IMR-90 (cell line): ENCODE measurements around the gene ERLIN1. TPM values are rescaled to one million over a fixed set of nuclear protein-coding genes. Genes with fewer than 3 reads are reported as not detected.

Source experiments
- ATAC-seq: fragments of 200-7000 bp; cut with Tn5 transposase; 2 replicates; pipeline ENCODE4 v1.9.1; 2020; ENCODE audit warnings: low read depth, mild to moderate bottlenecking, moderate library complexity
- BruUV-seq: library from RNA; stranded (reverse); fragments of 400-500 nt; replicated peaks from 2 replicates; lab custom pipeline; 2021; lab: Mats Ljungman, UMichigan
- CTCF ChIA-PET: fragments of 300-600 bp; formaldehyde crosslinking; extraction: SDS; loops from one replicate; lab custom pipeline; 2021; ENCODE audit warnings: antibody characterized with exemption; lab: Yijun Ruan, JAX
- POLR2A ChIA-PET: fragments of 300-600 bp; sonication (Branson Sonifier 250); formaldehyde crosslinking; loops from one replicate; lab custom pipeline; 2022; ENCODE audit warnings: antibody characterized with exemption; ENCODE audit not compliant: unreplicated experiment; lab: Charles Lee
- DNase-seq: peaks from one replicate; pipeline ENCODE4 v3.0.0; 2013
- H2AFZ ChIP-seq: replicated peaks from 2 replicates; pipeline ENCODE3; 2013; ENCODE audit warnings: low read length, mild to moderate bottlenecking; ENCODE audit not compliant: poor library complexity
- H2AK5ac ChIP-seq: 2 replicates; pipeline ENCODE4 v1.6.1; 2013; ENCODE audit warnings: low read depth, low read length, inconsistent platforms
- H2AK9ac ChIP-seq: replicated peaks from 2 replicates; pipeline ENCODE3; 2013; ENCODE audit warnings: mild to moderate bottlenecking, low read depth, low read length, moderate library complexity; ENCODE audit not compliant: poor library complexity
- H2BK120ac ChIP-seq: 2 replicates; pipeline ENCODE4 v1.6.1; 2013; ENCODE audit warnings: low read depth, low read length, inconsistent platforms
- H2BK15ac ChIP-seq: 3 replicates; pipeline ENCODE4 v1.6.1; 2013; ENCODE audit warnings: low read depth, low read length, inconsistent platforms
- H2BK20ac ChIP-seq: 2 replicates; pipeline ENCODE4 v1.6.1; 2013; ENCODE audit warnings: low read depth, mild to moderate bottlenecking, inconsistent platforms, low read length, moderate library complexity
- H2BK5ac ChIP-seq: 2 replicates; pipeline ENCODE4 v1.6.1; 2013; ENCODE audit warnings: mild to moderate bottlenecking, low read depth, low read length, inconsistent platforms; ENCODE audit not compliant: poor library complexity, severe bottlenecking
- H3K14ac ChIP-seq: replicated peaks from 2 replicates; pipeline ENCODE4 v1.6.1; 2013; ENCODE audit warnings: low read depth, low read length, inconsistent platforms
- H3K18ac ChIP-seq: 2 replicates; pipeline ENCODE4 v1.6.1; 2013; ENCODE audit warnings: low read depth, low read length, control low read depth
- H3K23ac ChIP-seq: 2 replicates; pipeline ENCODE4 v1.6.1; 2013; ENCODE audit warnings: low read depth, low read length, inconsistent platforms
- H3K27ac ChIP-seq: 2 replicates; pipeline ENCODE4 v1.5.1; 2013; ENCODE audit warnings: mild to moderate bottlenecking, control low read depth, low read length; ENCODE audit not compliant: insufficient read depth
- H3K27me3 ChIP-seq: 2 replicates; pipeline ENCODE4 v1.6.1; 2013; ENCODE audit warnings: low read length; ENCODE audit not compliant: control insufficient read depth, insufficient read depth
- H3K36me3 ChIP-seq: 2 replicates; pipeline ENCODE4 v1.6.1; 2013; ENCODE audit warnings: low read length, mixed read lengths; ENCODE audit not compliant: control insufficient read depth, insufficient read depth
- H3K4ac ChIP-seq: 2 replicates; pipeline ENCODE4 v1.6.1; 2013; ENCODE audit warnings: low read depth, low read length, inconsistent platforms
- H3K4me1 ChIP-seq: 2 replicates; pipeline ENCODE4 v1.6.1; 2013; ENCODE audit warnings: low read length, mixed read lengths; ENCODE audit not compliant: control insufficient read depth, insufficient read depth
- H3K4me2 ChIP-seq: 2 replicates; pipeline ENCODE4 v1.6.1; 2013; ENCODE audit warnings: low read depth, mild to moderate bottlenecking, control low read depth, low read length, moderate library complexity
- H3K4me3 ChIP-seq: 2 replicates; pipeline ENCODE4 v1.5.1; 2013; ENCODE audit warnings: low read depth, mild to moderate bottlenecking, control low read depth, low read length, moderate library complexity; ENCODE audit not compliant: insufficient read depth
- H3K56ac ChIP-seq: 2 replicates; pipeline ENCODE4 v1.6.1; 2013; ENCODE audit warnings: low read length, inconsistent platforms; ENCODE audit not compliant: insufficient read depth; ENCODE audit errors: extremely low read depth
- H3K79me1 ChIP-seq, 2 experiments: 2 replicates each; pipeline ENCODE4 v1.6.1; 2013; ENCODE audit warnings: low read length in 2 of 2, inconsistent platforms in 1 of 2, low read depth in 1 of 2
- H3K9ac ChIP-seq: 2 replicates; pipeline ENCODE4 v1.6.1; 2013; ENCODE audit warnings: low read depth, low read length, control low read depth
- H3K9me1 ChIP-seq: 2 replicates; pipeline ENCODE4 v1.6.1; 2013; ENCODE audit warnings: low read length, inconsistent platforms; ENCODE audit not compliant: insufficient read depth
- H3K9me3 ChIP-seq: 2 replicates; pipeline ENCODE4 v1.6.1; 2013; ENCODE audit warnings: low read length; ENCODE audit not compliant: control insufficient read depth, insufficient read depth
- H4K20me1 ChIP-seq: 2 replicates; pipeline ENCODE4 v1.6.1; 2013; ENCODE audit warnings: low read length, inconsistent platforms; ENCODE audit not compliant: insufficient read depth
- H4K5ac ChIP-seq: 2 replicates; pipeline ENCODE4 v1.6.1; 2013; ENCODE audit warnings: mild to moderate bottlenecking, low read depth, low read length, control low read depth
- H4K8ac ChIP-seq, 2 experiments: 2 replicates each; pipeline ENCODE4 v1.6.1; 2013; ENCODE audit warnings: low read depth in 2 of 2, low read length in 2 of 2, control low read depth in 1 of 2, inconsistent platforms in 1 of 2
- H4K91ac ChIP-seq: 2 replicates; pipeline ENCODE4 v1.6.1; 2013; ENCODE audit warnings: low read depth, low read length, inconsistent platforms; ENCODE audit not compliant: insufficient read depth
- RFX5 ChIP-seq: IDR thresholded peaks from 2 replicates; pipeline ENCODE4 v1.8.0; 2012; ENCODE audit warnings: low read depth, mild to moderate bottlenecking, low read length, moderate library complexity
- WGBS, 2 experiments: methylation state at CpG; one replicate each; pipeline versions ENCODE4 v1.1.5 to v1.1.7; 2013; ENCODE audit warnings: missing lambda C conversion rate in 2 of 2; ENCODE audit not compliant: insufficient read length in 1 of 2; ENCODE audit errors: extremely low coverage in 2 of 2; 5-methylcytosine and 5-hydroxymethylcytosine counted together
- dilution Hi-C: fragments of 300-500 bp; cut with HindIII; formaldehyde crosslinking; loops from one replicate; pipeline ENCODE4 v1.14.3; 2018; ENCODE audit warnings: low sequenced_read_pairs; ENCODE audit not compliant: unreplicated experiment
- in situ Hi-C: fragments of 300-500 bp; cut with MboI; formaldehyde crosslinking; loops from 3 replicates; pipeline ENCODE4 v1.14.3; 2019; ENCODE audit warnings: low sequenced_read_pairs, inconsistent platforms, mixed read lengths
- intact Hi-C: fragments of 100-400 bp; cut with micrococcal nuclease; formaldehyde crosslinking; loops from 2 replicates; pipeline ENCODE4 v1.10.0; 2022
- polyA plus RNA-seq, 3 experiments: library from polyadenylated mRNA; depleted of rRNA; stranded (reverse); fragments of >200 nt; gene quantifications; 2 replicates each; pipeline ENCODE4 v1.2.3, GENCODE V29; 2012; ENCODE audit warnings: low replicate concordance in 1 of 3
- total RNA-seq: library from RNA; depleted of rRNA; stranded (reverse); fragments of >200 nt; gene quantifications from 2 replicates; pipeline ENCODE4 v1.2.3, GENCODE V29; 2012

Gene ERLIN1
- total and polyA plus RNA-seq, 2 of the 4 experiments (the other 2 are of a cell fraction) = 31.5 to 33.9 TPM

GRCh38 chr10:100192350-100192749 lies 6.5 kb upstream of the ERLIN1 start:
- intact Hi-C loops = no loop called here
- BruUV-seq = no TSS peak
- H3K23ac ChIP-seq = no peak overlapping the region
- H2BK120ac ChIP-seq = no peak overlapping the region
- H4K8ac ChIP-seq = no peak overlapping the region
- H2BK15ac ChIP-seq = no peak overlapping the region
- H3K14ac ChIP-seq = no peak overlapping the region
- no peak overlapping the region for H2AFZ ChIP-seq
- in situ Hi-C loops = no loop called here
- H3K4ac ChIP-seq = no peak overlapping the region
- no peak overlapping the region for H3K4me3 ChIP-seq
- DNase-seq (no peak), ATAC-seq (no peak)
- no peaks in the 10 kb centered on the region for H3K27me3 ChIP-seq
- no peaks in the 10 kb centered on the region for H3K9me3 ChIP-seq
- no peak overlapping the region for H2AK9ac ChIP-seq
- H3K79me1 ChIP-seq = 0 out of 4 replicates have a peak, but pooled peaks cover 0 to 5% of the 10 kb centered on the region in 2 experiments
- peaks cover 26% of the 10 kb centered on the region for H3K36me3 ChIP-seq
- no peak overlapping the region for H3K56ac ChIP-seq
- no peak overlapping the region for H2BK5ac ChIP-seq
- H3K9ac ChIP-seq = no peak overlapping the region
- WGBS, 2 experiments = no CpG with 5 or more reads among the region's 2 CpGs
- H3K18ac ChIP-seq = no peak overlapping the region
- no peak overlapping the region for H4K5ac ChIP-seq
- no peak overlapping the region for H3K4me2 ChIP-seq
- H2AK5ac ChIP-seq = no peak overlapping the region
- dilution Hi-C loops = no loop called here
- no peaks in the 10 kb centered on the region for H4K20me1 ChIP-seq
- no peaks in the 10 kb centered on the region; the same call in 1 of the 2 replicates for H3K9me1 ChIP-seq
- no peak for TF ChIP-seq RFX5
- no peak overlapping the region for H3K27ac ChIP-seq
- H3K4me1 ChIP-seq = no peaks in the 10 kb centered on the region
- ChIA-PET POLR2A (no interaction called here), CTCF (interaction anchor here (0.6 kb wide), 1 partner anchor 10 kb away, joined by 3 read pairs; no protein-coding TSS in a partner anchor)
- H2BK20ac ChIP-seq = no peak overlapping the region
- no peak overlapping the region for H4K91ac ChIP-seq
